ENCODE data around the gene BCOR.

- TF ChIP-seq EZH2phosphoT487 (IDR thresholded peaks at IDR 0.05; ENCODE audit: borderline replicate concordance, low read depth, low read length), result no peak
- TF ChIP-seq CTCF (conservative IDR thresholded peaks at IDR 0.05; ENCODE audit: low read length), result no peak
Observed at GRCh38 chrX:40146262-40147125, 48.7 kb upstream of the BCOR start.
